ENCODE measurements around the gene CUX1. TPM values are rescaled to one million over a fixed set of nuclear protein-coding genes. Genes with fewer than 3 reads are reported as not detected.

The CUX1 gene
- total and polyA plus RNA-seq, 10 of the 15 experiments (the other 5 are each of a cell fraction or from before 2014, with no cell fraction given): 6.1 to 48.6 (median 25.9) TPM

DNA sequence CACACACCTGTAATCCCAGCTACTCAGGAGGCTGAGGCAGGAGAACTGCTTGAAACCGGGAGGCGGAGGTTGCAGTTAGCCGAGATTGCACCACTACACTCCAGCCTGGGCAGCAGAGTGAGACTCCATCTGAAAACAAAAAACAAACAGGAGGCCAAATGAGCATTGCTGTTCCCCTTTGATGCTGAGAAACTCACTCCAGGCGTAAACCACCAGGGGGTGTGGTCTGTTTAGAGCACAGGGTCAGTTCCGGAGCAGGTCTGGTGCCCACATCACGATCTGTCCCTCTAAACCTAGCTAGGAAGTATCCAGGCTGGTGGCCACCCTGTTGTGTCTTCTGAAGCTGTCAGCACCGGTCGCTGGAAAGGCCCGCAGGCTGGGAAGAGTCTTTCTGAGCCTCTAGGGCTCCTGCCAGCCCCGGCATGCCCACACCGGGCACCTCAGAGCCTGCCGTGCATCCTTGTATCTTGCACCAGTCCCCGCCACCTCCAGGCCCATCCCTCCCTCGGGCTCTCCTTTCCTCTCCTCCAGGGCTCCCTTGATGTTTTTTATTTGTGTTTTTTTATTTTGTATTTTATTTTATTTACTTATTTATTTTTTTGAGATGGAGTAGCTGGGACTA is 402.9 kb downstream of the CUX1 start:
- in situ Hi-C loops (cut with MboI): no loop called here
- H3K4me2 ChIP-seq (ENCODE audit: control insufficient read depth, insufficient read depth): no peak overlapping the region
- intact Hi-C loops (cut with micrococcal nuclease; ENCODE audit: unreplicated experiment): no loop called here
- H3K36me3 ChIP-seq (ENCODE audit: control insufficient read depth in 2 of 2, insufficient read depth in 2 of 2, low read length in 1 of 2): peaks cover under 1 to 3% of the 10 kb centered on the region in 2 experiments; a peak in 3 of 4 replicates
- no peak overlapping the region for H3K4me3 ChIP-seq
- TF ChIP-seq ZNF622 (IDR thresholded peaks at IDR 0.05) (no peak), MYC (IDR thresholded peaks at IDR 0.05; ENCODE audit: insufficient read depth, insufficient read length, insufficient replicate concordance, low read length, severe bottlenecking) (no peak), BMI1 (IDR thresholded peaks at IDR 0.05; ENCODE audit: borderline replicate concordance) (no peak), MYB (IDR thresholded peaks at IDR 0.05; ENCODE audit: borderline replicate concordance, low read depth, low read length) (no peak), RAD21 (IDR thresholded peaks at IDR 0.05; ENCODE audit: insufficient read depth, low read depth, low read length) (no peak), ZZZ3 (IDR thresholded peaks at IDR 0.05; ENCODE audit: control insufficient read depth, insufficient read length, low read depth) (no peak), KAT2A (conservative IDR thresholded peaks at IDR 0.05; ENCODE audit: control insufficient read depth, low read depth, low read length) (no peak), MXI1 (IDR thresholded peaks at IDR 0.05; ENCODE audit: low read depth, low read length) (no peak), ZNF24 (IDR thresholded peaks at IDR 0.05) (no peak), JUND (IDR thresholded peaks at IDR 0.05; ENCODE audit: low read depth, low read length) (no peak), POU2F2 (IDR thresholded peaks at IDR 0.05; ENCODE audit: borderline replicate concordance, low read depth, low read length) (no peak), MTA2 (IDR thresholded peaks at IDR 0.05; ENCODE audit: low read depth) (no peak), BCLAF1 (IDR thresholded peaks at IDR 0.05) (no peak), ETV6 (conservative IDR thresholded peaks at IDR 0.05 in 1 of 2, IDR thresholded peaks at IDR 0.05 in 1 of 2; ENCODE audit: borderline replicate concordance in 1 of 2, low read depth in 1 of 2) (no peak)
- TF ChIP-seq, protein P1, sequence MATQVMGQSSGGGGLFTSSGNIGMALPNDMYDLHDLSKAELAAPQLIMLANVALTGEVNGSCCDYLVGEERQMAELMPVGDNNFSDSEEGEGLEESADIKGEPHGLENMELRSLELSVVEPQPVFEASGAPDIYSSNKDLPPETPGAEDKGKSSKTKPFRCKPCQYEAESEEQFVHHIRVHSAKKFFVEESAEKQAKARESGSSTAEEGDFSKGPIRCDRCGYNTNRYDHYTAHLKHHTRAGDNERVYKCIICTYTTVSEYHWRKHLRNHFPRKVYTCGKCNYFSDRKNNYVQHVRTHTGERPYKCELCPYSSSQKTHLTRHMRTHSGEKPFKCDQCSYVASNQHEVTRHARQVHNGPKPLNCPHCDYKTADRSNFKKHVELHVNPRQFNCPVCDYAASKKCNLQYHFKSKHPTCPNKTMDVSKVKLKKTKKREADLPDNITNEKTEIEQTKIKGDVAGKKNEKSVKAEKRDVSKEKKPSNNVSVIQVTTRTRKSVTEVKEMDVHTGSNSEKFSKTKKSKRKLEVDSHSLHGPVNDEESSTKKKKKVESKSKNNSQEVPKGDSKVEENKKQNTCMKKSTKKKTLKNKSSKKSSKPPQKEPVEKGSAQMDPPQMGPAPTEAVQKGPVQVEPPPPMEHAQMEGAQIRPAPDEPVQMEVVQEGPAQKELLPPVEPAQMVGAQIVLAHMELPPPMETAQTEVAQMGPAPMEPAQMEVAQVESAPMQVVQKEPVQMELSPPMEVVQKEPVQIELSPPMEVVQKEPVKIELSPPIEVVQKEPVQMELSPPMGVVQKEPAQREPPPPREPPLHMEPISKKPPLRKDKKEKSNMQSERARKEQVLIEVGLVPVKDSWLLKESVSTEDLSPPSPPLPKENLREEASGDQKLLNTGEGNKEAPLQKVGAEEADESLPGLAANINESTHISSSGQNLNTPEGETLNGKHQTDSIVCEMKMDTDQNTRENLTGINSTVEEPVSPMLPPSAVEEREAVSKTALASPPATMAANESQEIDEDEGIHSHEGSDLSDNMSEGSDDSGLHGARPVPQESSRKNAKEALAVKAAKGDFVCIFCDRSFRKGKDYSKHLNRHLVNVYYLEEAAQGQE (IDR thresholded peaks at IDR 0.05; ENCODE audit: low read depth, low read length): no peak
- TF ChIP-seq, protein P2, sequence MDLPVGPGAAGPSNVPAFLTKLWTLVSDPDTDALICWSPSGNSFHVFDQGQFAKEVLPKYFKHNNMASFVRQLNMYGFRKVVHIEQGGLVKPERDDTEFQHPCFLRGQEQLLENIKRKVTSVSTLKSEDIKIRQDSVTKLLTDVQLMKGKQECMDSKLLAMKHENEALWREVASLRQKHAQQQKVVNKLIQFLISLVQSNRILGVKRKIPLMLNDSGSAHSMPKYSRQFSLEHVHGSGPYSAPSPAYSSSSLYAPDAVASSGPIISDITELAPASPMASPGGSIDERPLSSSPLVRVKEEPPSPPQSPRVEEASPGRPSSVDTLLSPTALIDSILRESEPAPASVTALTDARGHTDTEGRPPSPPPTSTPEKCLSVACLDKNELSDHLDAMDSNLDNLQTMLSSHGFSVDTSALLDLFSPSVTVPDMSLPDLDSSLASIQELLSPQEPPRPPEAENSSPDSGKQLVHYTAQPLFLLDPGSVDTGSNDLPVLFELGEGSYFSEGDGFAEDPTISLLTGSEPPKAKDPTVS (IDR thresholded peaks at IDR 0.05; ENCODE audit: low read depth, low read length): no peak
- H3K79me2 ChIP-seq (ENCODE audit: control insufficient read depth, insufficient read depth, low read length): no peaks in the 10 kb centered on the region
- H3K9me3 ChIP-seq (replicated peaks; ENCODE audit: control insufficient read depth, insufficient read depth, low read length): no peaks in the 10 kb centered on the region
- ChIA-PET SMC1A (ENCODE audit: uncharacterized antibody, unreplicated experiment) (interaction anchor here (1.5 kb wide), 1 partner anchor 17 kb away, joined by 5 read pairs; no protein-coding TSS in a partner anchor), POLR2A (interaction anchor here (0.5 to 1.1 kb wide), 2 partner anchors 37 to 383 kb away, joined by 3 to 6 read pairs; no protein-coding TSS in a partner anchor), CTCF (interaction anchor here (0.6 kb wide), 1 partner anchor 278 kb away, joined by 3 read pairs; no protein-coding TSS in a partner anchor), RAD21 (ENCODE audit: unreplicated experiment) (no interaction called here)
- H2AFZ ChIP-seq (ENCODE audit: control insufficient read depth, low read depth, low read length): no peak overlapping the region
- no peak for DNase-seq (ENCODE audit: low read depth, low spot score)
- 97% methylated on average over 14 of the region's 14 CpGs for WGBS (ENCODE audit: insufficient coverage, insufficient replicate concordance, low lambda C conversion rate, missing lambda C conversion rate)
- no TSS peak for BruUV-seq (replicated peaks)
- no peaks in the 10 kb centered on the region for H3K27me3 ChIP-seq (replicated peaks in 1 of 2; ENCODE audit: control insufficient read depth in 2 of 2, insufficient read depth in 2 of 2, low read length in 1 of 2)
- H3K27ac ChIP-seq (ENCODE audit: control insufficient read depth, insufficient read depth): no peak overlapping the region
- H4K20me1 ChIP-seq (ENCODE audit: control insufficient read depth, insufficient read depth): no peaks in the 10 kb centered on the region
- no peak overlapping the region for H3K9ac ChIP-seq (ENCODE audit: control insufficient read depth, insufficient read depth, low read length)
- H3K4me1 ChIP-seq (ENCODE audit: control insufficient read depth, insufficient read depth, low read length): no peaks in the 10 kb centered on the region
- FAIRE-seq: no peak
- ATAC-seq: no peak
